SH-SY5Y (cell line): Measurements from ENCODE around the gene TANC1.

ENCODE experiments used
- GATA2 ChIP-seq: IDR thresholded peaks from 2 replicates; pipeline ENCODE4 v1.6.1; 2011; ENCODE audit warnings: mild to moderate bottlenecking, low read depth, low read length
- GATA3 ChIP-seq: IDR thresholded peaks from 2 replicates; pipeline ENCODE4 v1.6.1; 2011; ENCODE audit warnings: low read depth, mild to moderate bottlenecking, low read length, moderate library complexity

Gene TANC1

DNA sequence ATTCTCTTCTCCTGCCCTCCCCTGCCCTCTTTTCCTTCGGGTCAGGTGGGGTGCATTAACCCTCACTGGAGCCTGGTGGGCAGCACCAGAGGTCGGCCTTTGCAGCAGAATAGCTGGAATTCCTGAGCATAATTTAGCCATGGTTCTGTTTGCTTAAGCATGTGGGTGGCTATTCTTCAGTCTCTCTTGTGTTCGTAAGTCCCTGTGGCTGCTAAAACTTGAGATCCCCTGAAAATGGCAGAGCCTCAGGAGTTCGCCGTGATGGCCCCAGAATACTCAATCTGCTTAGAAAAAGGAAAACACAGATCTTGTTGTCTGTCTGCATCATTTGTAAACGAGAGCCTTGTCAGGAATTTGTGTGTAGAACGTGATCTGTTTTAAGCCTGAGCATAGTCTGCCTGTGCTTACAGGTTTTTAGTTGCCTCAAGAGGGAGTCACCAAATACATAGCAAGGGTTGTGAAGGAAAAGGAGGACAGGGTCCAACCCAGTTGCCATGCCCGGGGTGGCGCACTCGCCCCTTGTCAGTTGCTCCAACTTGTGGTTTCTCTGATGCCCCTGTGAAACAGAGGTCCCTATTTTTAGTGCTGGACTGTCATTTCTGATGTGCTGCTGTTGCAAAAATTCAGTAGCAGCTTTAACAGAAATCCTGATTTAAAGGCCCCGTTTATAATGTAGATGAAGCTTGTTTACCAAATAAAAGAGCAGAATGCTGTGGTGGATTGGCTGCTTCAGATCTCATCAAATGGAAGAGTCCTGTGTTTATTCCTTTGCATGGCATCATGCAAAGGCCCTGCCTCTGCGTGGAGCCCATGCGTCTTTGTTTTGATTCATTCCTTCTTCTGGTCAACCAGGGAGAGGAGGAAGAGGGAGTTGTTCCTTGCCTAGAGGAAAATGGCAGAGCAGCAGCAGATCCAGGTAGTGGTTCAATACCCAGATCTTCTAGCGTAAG lies 243.3 kb downstream of the TANC1 start:
- TF ChIP-seq GATA2 (no peak), GATA3 (no peak)

- no peak for TF ChIP-seq GATA3
- TF ChIP-seq GATA2: no peak
Observed at GRCh38 chr2:159213296-159213695, 244.9 kb downstream of the TANC1 start.

DNA sequence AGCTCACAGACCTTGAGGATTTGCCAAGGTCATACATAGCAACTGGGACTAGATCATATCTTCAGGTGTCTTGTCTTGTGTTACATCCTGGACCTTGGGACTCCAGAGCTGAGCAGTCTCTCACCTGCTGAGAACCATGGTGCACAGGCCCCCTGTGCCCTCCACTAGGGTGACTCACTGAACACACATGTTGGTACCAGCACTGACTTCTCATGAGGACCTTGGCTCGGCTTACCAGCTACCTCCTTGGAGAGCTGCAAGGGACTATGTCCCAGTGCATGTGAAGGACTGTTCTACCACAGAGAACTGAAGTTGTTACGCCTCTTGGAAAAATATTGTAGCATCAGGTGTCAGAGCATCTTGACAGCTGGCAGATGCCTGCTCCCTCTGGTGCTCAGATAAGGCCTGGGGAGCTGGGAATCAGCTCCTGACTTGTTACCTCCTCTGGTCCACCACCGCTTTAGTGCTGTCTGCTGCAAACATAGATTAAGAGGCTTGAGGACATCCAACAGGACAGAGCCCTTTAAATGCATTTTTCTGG lies 246.0 kb downstream of the TANC1 start:
- TF ChIP-seq GATA3 (no peak), GATA2 (no peak)

GRCh38 chr2:159215116-159215515 lies 246.7 kb downstream of the TANC1 start:
- TF ChIP-seq GATA2 (no peak), GATA3 (no peak)

GRCh38 chr2:159217676-159218075 lies 249.2 kb downstream of the TANC1 start:
- TF ChIP-seq GATA2 (no peak), GATA3 (no peak)

- TF ChIP-seq GATA2: no peak
- TF ChIP-seq GATA3: no peak
Observed at GRCh38 chr2:159218389-159218788, 249.9 kb downstream of the TANC1 start.

DNA sequence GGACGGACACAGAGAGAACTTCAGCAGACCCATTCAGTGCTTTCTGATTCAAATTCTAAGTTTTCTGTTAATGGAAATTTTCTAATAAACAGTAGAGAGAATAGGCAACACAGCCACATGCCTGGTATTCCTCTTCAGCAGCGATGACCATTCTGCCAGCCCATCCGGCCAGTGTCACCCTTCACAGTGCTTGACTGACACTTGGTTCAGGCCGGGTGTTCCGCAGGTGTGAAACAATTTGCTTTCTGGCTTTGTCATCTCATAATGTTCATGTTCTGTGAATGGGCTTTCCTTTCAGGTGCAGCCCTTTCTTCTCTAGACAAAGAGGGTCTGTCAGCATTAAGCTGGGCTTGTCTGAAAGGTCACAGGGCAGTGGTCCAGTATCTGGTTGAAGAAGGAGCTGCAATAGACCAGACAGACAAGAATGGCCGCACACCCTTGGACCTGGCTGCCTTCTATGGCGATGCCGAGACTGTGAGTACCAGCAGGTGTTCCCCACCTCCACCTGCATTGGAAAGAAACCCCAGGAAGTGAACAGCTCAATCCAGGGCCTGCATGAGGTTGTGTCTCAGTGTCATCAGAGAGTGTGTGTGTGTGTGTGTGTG lies 251.1 kb downstream of the TANC1 start:
- TF ChIP-seq GATA2 (no peak), GATA3 (no peak)

DNA sequence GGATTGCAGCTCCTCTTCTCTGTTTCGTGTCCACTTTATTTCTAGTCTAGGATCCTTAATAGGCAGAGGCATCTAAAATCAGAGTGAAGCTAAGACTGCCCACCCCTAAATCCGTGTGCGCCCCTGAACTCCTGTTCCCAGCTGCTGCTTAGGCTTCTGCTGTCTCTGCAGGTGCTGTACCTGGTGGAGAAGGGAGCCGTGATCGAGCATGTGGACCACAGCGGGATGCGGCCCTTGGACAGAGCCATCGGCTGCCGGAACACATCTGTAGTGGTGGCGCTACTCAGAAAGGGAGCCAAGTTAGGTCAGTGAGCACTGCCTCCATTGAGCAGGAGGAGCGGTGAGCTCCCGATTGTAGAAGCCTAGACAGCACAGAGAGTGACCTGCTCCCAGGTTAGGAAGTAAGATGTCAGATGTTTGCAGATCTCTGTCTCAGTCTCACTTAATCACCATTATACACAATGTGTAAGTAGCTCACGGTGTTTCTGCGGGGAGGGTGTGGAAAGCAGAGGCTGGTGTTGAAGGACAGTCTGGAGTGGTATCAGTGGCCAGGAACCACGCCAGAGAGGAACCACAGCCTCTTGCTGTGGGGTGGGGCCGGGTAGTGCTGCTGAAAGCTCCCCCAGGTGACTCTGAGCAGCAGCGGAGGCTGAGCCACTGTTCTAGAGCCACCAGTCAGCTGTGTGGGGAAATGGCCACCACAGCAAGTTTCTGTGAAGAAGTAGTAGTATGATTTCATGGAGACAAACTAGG lies 255.8 kb downstream of the TANC1 start:
- TF ChIP-seq GATA2 (no peak), GATA3 (no peak)

GRCh38 chr2:159225025-159226016 lies 256.9 kb downstream of the TANC1 start:
- TF ChIP-seq GATA3 (no peak), GATA2 (no peak)

DNA sequence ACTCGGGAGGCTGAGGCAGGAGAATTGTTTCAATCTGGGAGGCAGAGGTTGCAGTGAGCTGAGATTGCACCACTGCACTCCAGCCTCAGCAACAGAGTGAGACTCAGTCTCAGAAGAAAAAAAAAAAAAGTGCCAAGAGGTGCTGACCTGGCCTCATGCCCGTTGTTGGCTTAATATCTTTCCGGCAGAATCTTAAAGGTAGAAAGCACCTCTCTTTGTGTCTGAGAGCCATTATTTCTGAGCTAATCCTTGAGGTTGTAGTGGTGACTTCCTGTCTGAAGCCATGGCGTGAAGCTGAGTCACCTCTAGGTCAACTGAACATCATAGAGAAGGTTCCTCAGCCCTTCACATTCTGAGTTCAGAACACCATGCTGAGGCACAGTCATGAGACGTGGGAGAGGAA lies 257.6 kb downstream of the TANC1 start:
- TF ChIP-seq GATA2 (no peak), GATA3 (no peak)

DNA sequence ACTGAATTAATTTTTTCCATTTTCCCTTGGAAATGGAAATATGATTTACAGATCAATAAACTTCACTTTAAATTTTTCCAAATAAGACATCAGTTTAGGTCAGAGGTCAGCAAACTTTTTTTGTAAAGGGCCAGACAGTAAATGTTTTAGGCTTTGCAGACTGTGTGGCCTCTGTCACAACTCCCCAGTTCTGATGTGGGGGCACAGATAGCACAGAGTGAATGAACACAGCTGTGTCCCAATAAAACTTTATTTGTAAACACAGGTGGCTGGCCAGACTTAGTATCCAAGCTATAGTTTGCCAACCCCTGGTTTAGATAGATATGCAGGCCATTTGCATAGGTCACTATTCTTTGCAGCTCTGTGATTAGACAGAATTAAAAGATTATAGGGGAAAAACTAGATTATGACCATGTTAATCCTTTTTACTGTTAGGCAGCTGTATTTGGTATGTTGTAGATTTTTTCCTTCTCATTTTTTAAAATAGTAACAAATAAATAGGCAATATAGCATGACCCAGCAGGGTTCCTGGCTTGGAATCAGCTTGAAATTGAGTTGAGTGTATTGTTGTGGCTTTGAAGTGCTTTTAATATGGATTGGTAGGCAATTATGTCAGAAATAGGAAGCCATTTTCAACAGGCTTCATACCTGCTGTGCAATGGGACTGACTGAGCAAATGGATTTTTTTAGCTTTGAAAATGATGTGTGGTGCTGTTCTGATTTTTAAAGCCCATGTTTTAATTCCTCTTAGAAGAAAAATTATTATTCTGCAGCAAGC lies 258.4 kb downstream of the TANC1 start:
- TF ChIP-seq GATA2: no peak
- TF ChIP-seq GATA3: no peak

GRCh38 chr2:159227467-159227866 lies 259.0 kb downstream of the TANC1 start:
- TF ChIP-seq GATA2: no peak
- TF ChIP-seq GATA3: no peak
